SHP77 (cell line): ENCODE data around the gene ATP11A.
A peak's percentile ranks its signal among the peaks of the same experiment; 100 is the strongest.

Source experiments
- DNase-seq, 2 experiments: peaks; one replicate each; lab custom pipeline; 2025; lab: John Stamatoyannopoulos, UW

The ATP11A gene

DNA sequence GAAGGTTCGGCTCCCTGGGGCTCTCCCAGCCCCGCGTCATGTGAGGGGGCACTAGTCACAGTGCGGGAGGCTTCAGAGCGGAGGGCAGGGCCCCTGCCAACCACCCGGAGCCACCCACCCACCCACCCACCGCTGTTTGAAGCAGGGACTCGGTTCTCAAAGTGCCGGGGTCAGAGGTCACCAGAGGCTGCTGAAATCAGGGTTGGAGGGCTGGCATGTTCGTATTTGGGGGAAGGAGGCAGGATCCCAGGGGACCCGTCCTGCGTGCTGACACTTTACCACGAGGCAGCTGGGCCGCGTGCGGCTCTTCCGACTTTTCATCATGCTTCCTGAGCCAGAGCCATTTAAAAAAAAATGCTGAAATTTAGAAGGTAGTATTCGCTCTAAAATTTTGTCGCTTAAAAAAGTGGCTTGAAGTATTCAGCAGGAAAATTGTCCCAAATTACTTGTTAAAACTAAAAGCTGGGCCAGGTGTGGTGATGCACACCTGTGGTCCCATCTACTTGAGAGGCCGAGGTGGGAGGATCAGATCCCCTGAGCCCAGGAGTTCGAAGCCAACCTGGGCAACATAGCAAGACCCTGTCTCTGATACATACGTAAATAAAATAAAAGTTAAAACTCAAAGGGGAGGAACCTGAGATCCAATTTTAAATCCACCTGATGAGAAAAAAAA, 21.2 kb downstream of the ATP11A start:
- no peak for DNase-seq

DNA sequence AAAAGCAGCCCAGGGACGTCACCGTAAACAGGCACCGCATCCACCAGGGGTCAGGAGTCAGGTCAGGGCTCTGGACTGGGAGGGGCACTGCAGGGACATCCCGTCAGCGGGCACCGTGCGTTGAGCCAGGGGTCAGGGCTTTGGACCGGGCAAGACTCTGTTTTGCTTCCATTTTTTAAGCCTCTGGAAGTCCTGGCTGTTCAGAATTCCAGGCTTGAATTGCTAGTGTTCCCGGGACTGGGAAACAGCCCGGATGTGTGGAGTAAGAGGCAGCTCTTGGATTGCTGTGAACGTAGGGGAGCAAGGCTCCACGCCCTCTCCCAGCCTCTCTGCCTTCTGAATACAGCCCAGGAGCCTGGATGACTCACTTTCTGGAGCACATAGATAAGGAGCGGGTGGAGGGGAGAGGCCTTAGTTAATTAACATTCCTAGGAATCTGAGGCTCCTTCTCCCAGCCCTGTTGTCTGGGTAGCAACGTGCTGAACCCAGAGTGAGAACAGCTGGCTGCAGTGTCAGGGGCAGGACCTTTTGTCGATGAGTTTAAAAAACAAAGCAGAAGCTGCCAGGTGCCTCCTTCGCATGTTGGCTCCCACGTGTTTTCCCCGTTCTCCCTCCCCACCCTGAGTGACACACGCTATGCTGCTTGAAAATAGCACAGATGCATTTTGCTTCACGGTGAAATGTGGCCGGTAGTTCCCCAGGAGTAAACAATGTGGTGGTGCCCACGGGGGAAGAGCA, 21.9 kb downstream of the ATP11A start:
- peak in 1 of 2 experiments; percentile 74 for DNase-seq

- DNase-seq, result no peak
These were observed 22.8 kb downstream of the ATP11A start for GRCh38 chr13:112712451-112713207.

- DNase-seq, result no peak
These were observed 23.8 kb downstream of the ATP11A start for GRCh38 chr13:112713517-112714253.

DNA sequence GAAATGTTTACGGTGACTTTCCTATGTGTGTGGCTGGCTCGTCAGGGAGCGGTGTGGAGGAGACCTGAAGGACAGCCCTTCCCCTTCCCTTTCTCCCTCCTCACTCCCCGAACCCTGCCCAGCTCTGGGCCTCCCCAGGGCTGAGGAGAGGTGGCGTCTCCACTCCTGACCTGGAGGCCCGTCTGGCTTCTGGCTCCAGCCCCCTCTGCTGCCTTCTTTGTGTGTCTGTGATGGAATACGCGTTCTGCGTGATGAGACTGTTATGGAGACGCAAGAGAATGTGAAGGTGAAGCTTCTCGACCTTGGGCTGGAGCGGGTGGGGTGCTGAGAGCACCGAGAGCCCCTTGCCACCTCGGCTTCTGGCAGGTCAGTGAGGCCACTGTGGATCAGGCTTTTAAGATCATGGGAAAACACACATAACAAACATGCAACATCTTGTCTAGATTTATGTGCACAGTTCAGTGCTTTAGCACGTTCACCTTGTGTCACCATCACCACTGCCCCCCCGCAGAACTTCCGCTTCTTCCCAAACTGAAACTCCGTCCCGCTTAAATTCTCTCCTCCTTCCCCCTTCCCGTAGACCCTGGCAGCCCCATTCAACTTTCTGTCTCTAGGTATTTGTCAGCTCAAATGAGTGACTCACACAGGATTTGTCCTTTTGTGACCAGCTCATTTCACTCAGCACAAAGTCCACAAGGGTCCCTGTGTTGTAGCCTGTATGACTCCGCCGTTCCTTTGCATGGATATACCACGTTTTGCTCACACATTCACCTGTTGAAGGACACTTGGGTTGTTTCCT, 24.7 kb downstream of the ATP11A start:
- no peak for DNase-seq

- DNase-seq, result no peak
These were observed 25.4 kb downstream of the ATP11A start for GRCh38 chr13:112715210-112715609.

DNA sequence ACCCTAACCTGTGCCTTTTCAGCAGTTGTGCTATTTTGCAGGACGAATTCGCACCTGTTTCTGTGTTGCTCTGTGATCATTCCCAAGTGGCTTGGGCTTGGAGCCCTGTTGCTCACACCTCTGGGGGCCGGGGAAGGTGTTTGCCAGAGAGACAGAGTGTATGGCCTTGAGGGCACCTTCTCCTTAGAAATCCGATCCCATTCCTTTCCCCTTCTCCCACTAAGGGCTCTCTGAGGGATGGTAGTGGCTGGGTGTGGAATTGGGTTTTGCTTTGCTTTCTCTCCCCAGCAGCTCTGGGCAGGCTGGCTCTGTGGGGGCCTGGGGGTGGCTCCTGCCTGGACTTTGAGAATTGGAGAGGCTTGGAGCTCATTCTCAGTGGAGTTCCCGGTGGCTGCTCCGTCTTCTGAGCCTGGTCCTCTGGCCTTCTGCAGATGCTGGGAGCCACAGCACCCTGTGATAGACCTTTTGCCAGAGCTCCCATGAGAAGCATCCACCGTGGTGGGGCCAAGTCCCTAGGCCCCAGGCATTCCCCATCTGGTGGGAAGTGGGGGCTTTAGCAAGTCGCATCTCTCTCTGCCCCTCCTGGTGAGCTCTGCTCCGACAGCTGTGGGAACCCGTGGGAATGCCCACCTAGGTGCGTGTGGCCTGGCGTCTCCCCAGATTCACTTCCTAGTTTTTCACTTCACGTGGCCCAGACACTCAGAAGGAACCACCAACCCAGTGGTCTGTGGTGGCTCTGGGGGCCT, 26.1 kb downstream of the ATP11A start:
- DNase-seq, result no peak

- no peak for DNase-seq
These were observed 26.6 kb downstream of the ATP11A start for GRCh38 chr13:112716461-112716820.

DNA sequence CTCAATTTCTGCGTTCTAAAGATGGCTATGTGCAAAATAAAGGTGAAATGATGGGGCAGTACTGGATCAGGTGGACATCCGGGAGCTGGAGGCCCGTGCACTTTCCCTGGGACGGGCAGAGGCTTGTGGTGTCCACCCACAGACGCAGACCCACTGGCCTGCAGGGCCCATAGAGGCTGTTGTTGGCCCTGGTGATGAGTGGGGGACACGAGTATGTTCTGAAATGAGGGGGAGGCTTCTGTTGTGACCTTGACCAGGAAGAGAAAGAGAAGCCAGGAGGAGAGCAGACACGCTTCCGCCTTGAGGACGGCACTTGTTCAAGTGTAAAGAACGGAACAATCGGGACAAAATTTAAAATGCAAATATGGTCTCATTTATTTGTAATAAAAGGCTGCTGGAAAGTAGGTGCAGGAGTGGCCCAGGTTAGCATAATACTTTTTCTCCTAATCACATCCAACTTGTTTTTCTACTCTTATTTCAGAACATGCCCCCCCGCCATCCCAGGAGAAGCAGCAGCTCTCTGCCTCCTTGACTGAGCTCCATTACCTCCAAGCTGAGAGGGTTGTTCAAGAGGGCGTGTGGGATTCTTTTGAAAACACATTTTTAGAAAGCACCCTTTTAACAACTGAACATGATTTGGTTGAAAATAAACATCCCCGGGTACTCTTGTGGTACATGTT, 27.1 kb downstream of the ATP11A start:
- no peak for DNase-seq

DNA sequence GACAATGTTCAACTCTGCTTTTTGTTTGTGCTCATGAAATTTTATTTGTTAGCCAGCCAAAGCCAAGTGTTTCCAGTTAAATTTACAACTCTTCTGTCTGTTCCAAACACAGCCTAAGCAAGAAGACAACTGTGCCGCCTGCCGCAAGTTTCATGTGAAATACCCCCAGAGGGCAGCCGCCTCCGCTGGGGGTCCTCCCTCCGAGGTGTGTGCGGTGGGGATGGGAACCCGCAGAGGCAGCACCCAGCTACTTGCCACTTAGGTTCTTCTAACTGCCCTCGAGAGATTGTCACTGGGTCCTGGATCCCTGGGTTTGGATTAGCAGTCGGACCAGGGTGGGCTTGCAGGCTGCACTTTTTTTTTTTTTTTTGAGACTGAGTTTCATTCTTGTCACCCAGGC, 28.5 kb downstream of the ATP11A start:
- DNase-seq, result no peak

- DNase-seq, result no peak
These were observed 29.2 kb downstream of the ATP11A start for GRCh38 chr13:112719016-112719415.

DNA sequence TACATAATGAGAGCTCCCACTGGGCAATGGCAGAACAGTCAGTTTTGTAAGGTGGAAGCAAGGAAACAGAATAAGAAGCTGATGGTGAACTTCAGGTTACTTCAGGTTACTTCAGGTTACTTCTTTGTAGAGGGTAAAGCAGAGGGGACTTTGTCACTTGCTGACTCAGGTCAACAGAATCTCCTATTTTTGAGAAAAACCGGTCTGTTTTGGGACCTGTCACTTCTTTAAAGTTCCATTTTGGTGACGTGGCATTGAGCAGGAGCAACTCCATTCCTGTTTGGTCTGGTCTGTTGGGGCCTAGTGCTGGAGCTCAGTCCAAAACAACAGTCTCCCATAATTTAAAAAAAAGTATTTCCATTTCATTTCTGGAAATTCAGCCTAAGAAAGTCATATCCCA, 29.7 kb downstream of the ATP11A start:
- DNase-seq, result no peak

GRCh38 chr13:112720251-112720650, 30.4 kb downstream of the ATP11A start:
- DNase-seq, result no peak

GRCh38 chr13:112720814-112721197, 31.0 kb downstream of the ATP11A start:
- DNase-seq, result no peak

DNA sequence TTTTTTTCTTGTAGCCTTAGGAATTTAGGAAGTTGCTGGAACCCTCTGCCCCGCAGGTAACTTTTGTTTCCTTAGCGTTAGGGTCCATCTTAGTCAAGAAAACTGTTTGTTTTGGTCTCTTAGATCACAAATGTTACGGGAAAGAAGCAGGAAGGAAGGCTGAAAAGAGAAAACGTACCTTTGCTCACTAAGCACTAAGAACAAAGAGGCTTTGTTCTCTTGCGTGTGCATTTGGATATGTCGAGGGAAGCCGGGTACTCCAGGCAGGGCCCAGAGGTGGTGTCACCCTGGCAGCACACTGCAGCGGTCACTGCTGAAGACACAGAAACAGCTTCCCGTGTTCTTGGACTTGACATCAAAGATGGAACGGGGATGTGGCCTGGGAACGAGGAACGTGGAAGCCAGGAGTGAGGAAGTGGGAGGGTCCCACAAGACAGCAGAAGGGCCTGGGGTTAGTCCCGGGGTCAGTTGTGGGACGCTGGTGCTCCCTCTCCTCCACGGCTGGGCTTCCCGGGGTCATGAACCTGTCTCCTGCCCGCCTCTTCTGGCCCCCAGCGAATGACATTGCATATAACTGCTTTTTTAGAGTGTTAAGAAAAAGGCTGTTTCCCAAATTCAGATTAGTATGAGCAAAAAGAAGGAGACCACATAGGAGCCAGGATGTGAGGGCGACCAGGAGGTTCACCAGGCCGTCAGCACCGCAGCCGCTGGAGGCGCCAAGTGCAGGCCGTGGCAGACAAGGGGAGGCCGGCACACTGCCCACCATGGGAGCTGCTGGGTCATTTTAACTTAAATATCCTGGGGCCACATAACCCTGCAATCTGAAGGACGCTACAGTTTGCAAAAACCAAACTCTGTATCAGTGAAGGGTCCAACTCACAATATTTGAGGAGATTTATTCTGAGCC, 31.6 kb downstream of the ATP11A start:
- DNase-seq, result no peak

DNA sequence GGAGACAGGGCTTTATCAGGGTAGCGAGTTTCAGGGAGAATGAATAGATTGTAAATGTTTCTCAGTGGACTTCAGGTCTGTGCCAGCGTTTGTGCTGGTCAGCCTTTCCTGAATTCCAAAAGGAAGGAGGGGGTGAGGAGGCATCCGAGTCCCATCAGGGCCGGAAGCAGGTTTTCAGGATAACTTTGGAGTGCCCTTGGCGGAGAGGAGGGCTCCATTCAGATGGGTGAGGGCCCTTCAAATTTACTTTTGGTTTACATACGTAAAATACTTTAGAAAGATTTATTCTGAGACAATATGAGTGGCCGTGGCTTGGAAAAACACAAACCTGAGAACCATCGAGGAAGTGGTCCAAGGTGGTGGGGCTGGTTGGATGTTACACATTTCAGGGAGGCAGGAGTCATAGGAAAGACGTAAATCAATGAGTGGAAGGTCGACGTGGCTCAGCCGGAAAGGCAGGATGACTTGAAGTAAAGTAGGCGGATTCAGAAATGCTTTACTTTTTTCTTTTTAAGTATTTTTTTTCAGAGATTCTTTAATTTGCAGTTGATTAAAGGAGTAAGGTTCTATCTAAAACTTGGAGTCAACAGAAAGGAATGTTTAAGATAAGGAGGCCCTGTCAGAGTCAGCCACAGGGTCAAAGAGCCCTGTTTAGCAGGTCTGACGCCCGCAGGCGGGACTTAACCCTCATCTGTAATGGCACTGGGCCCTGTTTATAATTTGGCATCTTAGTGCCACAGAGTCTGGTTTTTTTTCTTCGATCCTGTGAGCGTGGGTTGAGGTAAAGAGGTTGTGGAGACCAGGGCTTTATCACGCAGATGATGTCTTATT, 32.8 kb downstream of the ATP11A start:
- DNase-seq, result no peak

DNA sequence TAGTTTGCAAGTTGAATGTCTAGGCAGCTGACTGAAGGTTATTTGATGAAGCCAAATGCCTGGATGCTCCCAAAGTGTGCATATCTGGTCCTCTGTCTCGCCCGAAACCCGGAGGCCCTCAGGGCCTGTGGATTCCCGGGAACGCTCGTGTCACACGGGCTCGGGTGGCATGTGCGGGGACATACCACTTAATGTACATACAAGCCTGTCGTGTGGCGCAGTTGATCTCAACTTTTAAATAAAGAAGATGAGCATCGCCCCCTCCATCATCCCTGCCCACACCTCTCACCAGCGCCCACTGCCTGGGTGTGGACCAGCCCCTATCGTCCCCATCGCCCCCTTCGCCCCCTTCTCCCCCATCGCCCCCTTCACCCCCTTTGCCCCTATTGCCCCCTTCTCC, 33.9 kb downstream of the ATP11A start:
- no peak for DNase-seq

- DNase-seq, result no peak
These were observed 35.0 kb downstream of the ATP11A start for GRCh38 chr13:112724788-112725345.
